GM23248 (cell line): ENCODE results near the gene GDPD4. TPM values are rescaled to one million over a fixed set of nuclear protein-coding genes. Genes with fewer than 3 reads are reported as not detected.

ENCODE experiments used
- DNase-seq: peaks from one replicate; pipeline ENCODE4 v3.0.0-alpha.2; 2015
- H2AFZ ChIP-seq: fragments of 200-600 bp; sonication (generic); 2 replicates; pipeline ENCODE4 v1.6.1; 2016; ENCODE audit warnings: antibody characterized with exemption
- H3F3A ChIP-seq: fragments of 200-600 bp; sonication (generic); 2 replicates; pipeline ENCODE4 v1.6.1; 2016; ENCODE audit warnings: mild to moderate bottlenecking, antibody characterized with exemption, mixed run types; ENCODE audit not compliant: insufficient read depth
- H3K27ac ChIP-seq: fragments of 200-600 bp; sonication (generic); 2 replicates; pipeline ENCODE4 v1.5.1; 2016; ENCODE audit warnings: mild to moderate bottlenecking
- H3K27me3 ChIP-seq: fragments of 200-600 bp; sonication (generic); replicated peaks from 2 replicates; pipeline ENCODE4 v1.6.1; 2016; ENCODE audit warnings: mild to moderate bottlenecking; ENCODE audit not compliant: insufficient read depth
- H3K36me3 ChIP-seq: fragments of 200-600 bp; sonication (generic); 2 replicates; pipeline ENCODE4 v1.6.1; 2016; ENCODE audit warnings: low read depth, mild to moderate bottlenecking
- H3K4me1 ChIP-seq: fragments of 200-600 bp; sonication (generic); 2 replicates; pipeline ENCODE4 v1.6.1; 2016; ENCODE audit warnings: mild to moderate bottlenecking; ENCODE audit not compliant: insufficient read depth
- H3K4me2 ChIP-seq: fragments of 200-600 bp; sonication (generic); one replicate; pipeline ENCODE4 v1.6.1; 2016; ENCODE audit warnings: mild to moderate bottlenecking; ENCODE audit not compliant: unreplicated experiment
- H3K4me3 ChIP-seq: fragments of 200-600 bp; sonication (generic); 2 replicates; pipeline ENCODE4 v1.5.1; 2016; ENCODE audit warnings: mild to moderate bottlenecking
- H3K79me2 ChIP-seq: fragments of 200-600 bp; sonication (generic); 2 replicates; pipeline ENCODE4 v1.6.1; 2016; ENCODE audit warnings: mild to moderate bottlenecking; ENCODE audit not compliant: insufficient read depth
- H3K9ac ChIP-seq: fragments of 200-600 bp; sonication (generic); 2 replicates; pipeline ENCODE4 v1.6.1; 2016; ENCODE audit warnings: mild to moderate bottlenecking
- H3K9me2 ChIP-seq: fragments of 200-600 bp; sonication (generic); 2 replicates; pipeline ENCODE4 v1.6.1; 2016; ENCODE audit warnings: mixed run types, mild to moderate bottlenecking, moderate library complexity; ENCODE audit not compliant: insufficient read depth
- H3K9me3 ChIP-seq: fragments of 200-600 bp; sonication (generic); one replicate; pipeline ENCODE4 v1.6.1; 2017; ENCODE audit warnings: low read depth
- H4K20me1 ChIP-seq: fragments of 200-600 bp; sonication (generic); 2 replicates; pipeline ENCODE4 v1.6.0; 2016; ENCODE audit not compliant: insufficient read depth
- EZH2 ChIP-seq: fragments of 200-600 bp; sonication (generic); IDR thresholded peaks from 2 replicates; pipeline ENCODE4 v1.6.1; 2018; ENCODE audit warnings: antibody characterized with exemption, mild to moderate bottlenecking; ENCODE audit not compliant: insufficient read depth, poor library complexity, severe bottlenecking
- EZH2phosphoT487 ChIP-seq: fragments of 200-600 bp; sonication (generic); IDR thresholded peaks from 2 replicates; pipeline ENCODE4 v1.6.1; 2018; ENCODE audit warnings: antibody characterized with exemption, moderate library complexity, mild to moderate bottlenecking, low read depth; ENCODE audit not compliant: insufficient read depth
- WGBS, 2 experiments: methylation state at CpG; one replicate each; pipeline ENCODE4 v1.1.6; 2015 to 2017; ENCODE audit warnings: low lambda C conversion rate in 2 of 2, low coverage in 1 of 2; ENCODE audit errors: missing lambda C conversion rate in 2 of 2; 5-methylcytosine and 5-hydroxymethylcytosine counted together
- in situ Hi-C: fragments of 300-500 bp; cut with MboI; formaldehyde crosslinking; loops from 2 replicates; pipeline ENCODE4 v1.15.0; 2020
- polyA plus RNA-seq: library from polyadenylated mRNA; unstranded; fragments of >200 nt; fragmentation: Nextera tagmentation; extraction: Ambion mirVana; gene quantifications from 2 replicates; pipeline ENCODE4 v1.2.1, GENCODE V29; 2016
- total RNA-seq: library from RNA; depleted of rRNA; stranded (reverse); fragments of >200 nt; shearing (Covaris generic); gene quantifications from 2 replicates; pipeline ENCODE4 v1.2.3, GENCODE V29; 2014

GDPD4 gene
- total and polyA plus RNA-seq, 2 experiments from 2014 or later, result not detected

DNA sequence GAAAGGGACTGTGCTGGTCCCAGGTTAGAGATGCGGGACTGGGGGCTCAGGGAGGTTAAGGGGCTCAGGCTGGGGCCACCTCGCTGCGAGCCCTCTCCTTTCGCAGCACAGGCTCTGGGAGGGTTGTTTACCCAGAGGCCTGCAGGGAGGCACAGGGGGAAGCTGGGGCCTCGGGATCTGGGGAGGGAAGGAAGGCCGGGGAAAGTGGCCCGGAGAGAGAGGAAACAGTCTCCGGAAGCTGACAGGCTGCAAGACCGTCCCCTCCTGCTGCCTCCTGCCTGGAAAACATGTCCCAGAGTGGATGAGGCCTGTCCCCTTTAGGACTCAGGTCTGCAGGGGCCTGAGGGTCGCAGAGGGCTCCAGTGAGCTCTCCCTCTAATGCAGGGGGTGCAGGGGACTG lies 128.0 kb downstream of the GDPD4 start:
- H3K79me2 ChIP-seq, result no peaks in the 10 kb centered on the region
- no peaks in the 10 kb centered on the region for H3K9me3 ChIP-seq
- 78 to 80% methylated on average over 10 of the region's 10 CpGs for WGBS, 2 experiments
- H4K20me1 ChIP-seq, result no peaks in the 10 kb centered on the region
- no peaks in the 10 kb centered on the region for H3F3A ChIP-seq
- H3K9ac ChIP-seq, result no peak overlapping the region
- H2AFZ ChIP-seq, result no peak overlapping the region
- no peaks in the 10 kb centered on the region for H3K9me2 ChIP-seq
- no peak overlapping the region for H3K27ac ChIP-seq
- no peak overlapping the region for H3K4me3 ChIP-seq
- in situ Hi-C loops, result no loop called here
- H3K27me3 ChIP-seq, result no peaks in the 10 kb centered on the region
- TF ChIP-seq EZH2phosphoT487, result no peak
- no peak for TF ChIP-seq EZH2
- no peak overlapping the region for H3K4me2 ChIP-seq
- H3K36me3 ChIP-seq, result no peaks in the 10 kb centered on the region
- no peaks in the 10 kb centered on the region for H3K4me1 ChIP-seq
- DNase-seq, result no peak

DNA sequence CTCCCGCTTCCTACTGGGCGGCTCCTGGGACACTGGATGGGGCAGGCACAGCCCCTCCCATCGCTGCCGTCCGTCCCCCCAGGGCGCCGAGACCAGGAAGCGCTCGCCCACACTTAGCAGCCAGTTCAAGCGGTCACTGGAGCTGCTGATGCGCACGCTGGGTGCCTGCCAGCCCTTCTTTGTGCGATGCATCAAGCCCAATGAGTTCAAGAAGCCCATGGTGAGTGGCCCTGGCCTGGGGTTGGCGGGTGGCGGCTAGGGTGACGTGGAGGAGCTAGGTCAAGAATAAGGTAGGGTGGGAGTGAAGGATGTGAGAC lies 128.9 kb downstream of the GDPD4 start:
- H3K36me3 ChIP-seq, result no peaks in the 10 kb centered on the region
- H3K9ac ChIP-seq, result no peak overlapping the region
- H3K27me3 ChIP-seq, result no peaks in the 10 kb centered on the region
- TF ChIP-seq EZH2 (no peak), EZH2phosphoT487 (no peak)
- H3F3A ChIP-seq, result no peaks in the 10 kb centered on the region
- in situ Hi-C loops, result no loop called here
- H3K79me2 ChIP-seq, result no peaks in the 10 kb centered on the region
- no peak overlapping the region for H2AFZ ChIP-seq
- H3K4me3 ChIP-seq, result no peak overlapping the region
- no peaks in the 10 kb centered on the region for H3K4me1 ChIP-seq
- no peak overlapping the region for H3K27ac ChIP-seq
- no peak overlapping the region for H3K4me2 ChIP-seq
- DNase-seq, result peak; percentile 19
- no peaks in the 10 kb centered on the region for H4K20me1 ChIP-seq
- 65 to 67% methylated on average over 16 of the region's 16 CpGs for WGBS, 2 experiments
- no peaks in the 10 kb centered on the region for H3K9me2 ChIP-seq
- no peaks in the 10 kb centered on the region for H3K9me3 ChIP-seq

DNA sequence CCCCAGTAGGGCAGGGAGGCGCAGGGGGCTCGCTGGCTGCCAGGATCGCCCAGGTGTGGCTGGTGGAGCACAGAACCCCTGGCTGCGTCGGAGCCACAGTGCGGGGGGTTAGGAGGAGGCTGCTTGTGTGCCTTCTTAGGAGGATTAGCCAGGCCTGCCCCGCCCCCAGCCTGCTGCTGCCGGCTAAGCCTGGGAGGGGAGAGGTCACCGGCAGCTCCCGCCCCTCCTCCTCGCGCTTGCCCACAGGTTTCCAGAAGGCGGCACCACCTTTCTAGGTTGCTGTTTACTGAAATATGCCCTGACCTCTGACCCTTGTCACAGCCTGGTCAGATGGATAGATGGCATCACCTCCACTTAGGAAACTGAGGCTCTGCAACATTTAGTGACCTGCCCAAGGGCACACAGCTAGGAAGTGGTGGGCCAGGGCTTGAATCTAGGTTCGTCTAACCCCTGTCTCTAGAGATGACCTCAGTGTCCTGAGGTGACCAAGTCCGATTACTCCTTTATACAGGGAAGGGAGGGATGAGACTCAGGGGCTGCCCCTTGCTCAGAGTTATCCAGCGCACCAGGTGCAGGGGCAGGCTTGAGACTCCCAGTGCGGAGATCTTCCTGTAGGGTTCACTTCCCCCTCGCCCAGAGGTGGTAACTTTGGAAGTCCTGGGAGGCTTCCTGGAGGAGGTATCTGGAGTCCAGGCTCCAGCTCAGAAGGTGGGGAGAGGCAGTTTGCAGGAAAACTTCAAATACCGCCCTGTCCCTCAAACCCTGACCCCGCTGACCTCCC lies 129.4 kb downstream of the GDPD4 start:
- Histone ChIP-seq H3K9me3 (no peaks in the 10 kb centered on the region), H3K79me2 (no peaks in the 10 kb centered on the region), H3F3A (no peaks in the 10 kb centered on the region), H3K9ac (no peak overlapping the region), H4K20me1 (no peaks in the 10 kb centered on the region), H3K4me1 (no peaks in the 10 kb centered on the region), H3K27ac (no peak overlapping the region), H3K4me2 (no peak overlapping the region), H2AFZ (no peak overlapping the region), H3K36me3 (no peaks in the 10 kb centered on the region), H3K27me3 (no peaks in the 10 kb centered on the region), H3K4me3 (no peak overlapping the region), H3K9me2 (no peaks in the 10 kb centered on the region)
- 54% methylated on average over 19 to 20 of the region's 20 CpGs for WGBS, 2 experiments
- in situ Hi-C loops, result no loop called here
- DNase-seq, result no peak
- TF ChIP-seq EZH2phosphoT487 (no peak), EZH2 (no peak)

DNA sequence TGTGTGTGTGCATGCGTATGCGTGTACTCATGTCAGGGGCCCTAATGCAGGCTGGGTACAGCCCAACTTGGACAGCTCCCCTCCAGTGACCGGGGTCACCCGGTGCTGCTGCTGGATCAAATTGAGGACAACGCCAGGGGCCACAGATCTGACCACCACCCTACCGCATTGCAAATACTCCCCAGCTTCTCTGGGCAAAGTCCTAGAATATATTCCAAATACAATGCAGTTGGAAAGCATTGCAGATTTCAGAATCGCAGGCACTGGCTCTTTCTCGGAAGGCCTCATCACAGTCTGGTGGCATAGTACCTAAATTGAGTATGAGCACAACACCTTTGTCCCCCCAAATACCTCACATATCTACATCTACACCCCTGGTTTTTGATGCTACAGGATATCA lies 130.2 kb downstream of the GDPD4 start:
- 93 to 94% methylated on average over 8 of the region's 8 CpGs for WGBS, 2 experiments
- H3K4me3 ChIP-seq, result no peak overlapping the region
- no peak overlapping the region for H3K9ac ChIP-seq
- no peaks in the 10 kb centered on the region for H3K9me2 ChIP-seq
- H3F3A ChIP-seq, result no peaks in the 10 kb centered on the region
- no peak overlapping the region for H3K4me2 ChIP-seq
- H3K4me1 ChIP-seq, result no peaks in the 10 kb centered on the region
- H3K79me2 ChIP-seq, result no peaks in the 10 kb centered on the region
- in situ Hi-C loops, result no loop called here
- H3K9me3 ChIP-seq, result no peaks in the 10 kb centered on the region
- no peak for DNase-seq
- no peak overlapping the region for H2AFZ ChIP-seq
- no peaks in the 10 kb centered on the region for H4K20me1 ChIP-seq
- H3K27me3 ChIP-seq, result no peaks in the 10 kb centered on the region
- no peak overlapping the region for H3K27ac ChIP-seq
- TF ChIP-seq EZH2phosphoT487 (no peak), EZH2 (no peak)
- H3K36me3 ChIP-seq, result no peaks in the 10 kb centered on the region

DNA sequence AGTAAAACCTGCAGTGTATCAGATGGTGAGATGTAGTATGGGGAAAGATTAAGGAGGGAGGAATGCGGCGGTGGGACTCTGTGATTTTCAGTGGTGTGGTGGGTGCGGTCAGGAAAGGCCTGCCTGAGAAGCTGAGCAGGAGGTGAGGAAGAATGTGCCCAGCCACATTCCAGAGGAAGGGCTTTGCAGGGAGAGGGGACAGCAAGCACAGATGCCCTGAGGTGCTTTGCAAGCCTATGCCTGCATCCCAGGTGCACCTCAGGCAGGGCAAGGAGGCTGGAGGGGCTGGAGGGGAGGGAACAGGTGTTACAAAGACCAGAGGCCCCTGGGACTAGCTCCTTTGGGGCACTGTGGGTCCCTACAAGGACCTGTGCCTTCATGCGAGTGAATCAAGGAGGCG lies 131.4 kb downstream of the GDPD4 start:
- 68 to 74% methylated on average over 5 of the region's 5 CpGs for WGBS, 2 experiments
- no peak overlapping the region for H3K4me2 ChIP-seq
- no peaks in the 10 kb centered on the region for H3K79me2 ChIP-seq
- no peaks in the 10 kb centered on the region for H3K9me3 ChIP-seq
- in situ Hi-C loops, result no loop called here
- TF ChIP-seq EZH2phosphoT487 (no peak), EZH2 (no peak)
- no peaks in the 10 kb centered on the region; the same call in 1 of the 2 replicates for H3K27me3 ChIP-seq
- H3K27ac ChIP-seq, result no peak overlapping the region
- H3K36me3 ChIP-seq, result no peaks in the 10 kb centered on the region
- no peaks in the 10 kb centered on the region for H3K9me2 ChIP-seq
- H3K4me1 ChIP-seq, result no peaks in the 10 kb centered on the region
- no peak overlapping the region for H2AFZ ChIP-seq
- no peak overlapping the region for H3K4me3 ChIP-seq
- H3F3A ChIP-seq, result no peaks in the 10 kb centered on the region
- no peak for DNase-seq
- H4K20me1 ChIP-seq, result no peaks in the 10 kb centered on the region
- no peak overlapping the region for H3K9ac ChIP-seq
